DND-41 (cell line): ENCODE data around the gene IGSF1.

Source experiments
- ATAC-seq: fragments of 200-7000 bp; cut with Tn5 transposase; 3 replicates; pipeline ENCODE4 v1.9.1; 2021; ENCODE audit warnings: low read depth; ENCODE audit not compliant: insufficient read depth
- DNase-seq: peaks from one replicate; pipeline ENCODE4 v3.0.0-alpha.2; 2020
- H2AFZ ChIP-seq: 2 replicates; pipeline ENCODE4 v1.6.0; 2012; ENCODE audit warnings: low read depth, low read length
- H3K27ac ChIP-seq: 2 replicates; pipeline ENCODE4 v1.5.1; 2012; ENCODE audit warnings: low read length, inconsistent platforms
- H3K27me3 ChIP-seq: fragments of 200-600 bp; sonication (generic); 2 replicates; pipeline ENCODE4 v1.6.0; 2012; ENCODE audit warnings: low read length, mild to moderate bottlenecking, inconsistent platforms; ENCODE audit not compliant: insufficient read depth, poor library complexity
- H3K36me3 ChIP-seq: 2 replicates; pipeline ENCODE4 v1.5.1; 2012; ENCODE audit warnings: low read length, inconsistent platforms; ENCODE audit not compliant: insufficient read depth
- H3K4me1 ChIP-seq: 2 replicates; pipeline ENCODE4 v1.5.1; 2012; ENCODE audit warnings: mild to moderate bottlenecking, low read length; ENCODE audit not compliant: insufficient read depth
- H3K4me2 ChIP-seq: 2 replicates; pipeline ENCODE4 v1.6.0; 2012; ENCODE audit warnings: mild to moderate bottlenecking, moderate library complexity, low read length, inconsistent platforms; ENCODE audit not compliant: insufficient read depth
- H3K4me3 ChIP-seq, 2 experiments: fragments of 200-600 bp in 1 of 2; shearing (Covaris generic) in 1 of 2; 2 replicates each; pipeline ENCODE4 v1.5.1; 2012 to 2016; ENCODE audit warnings: inconsistent platforms in 2 of 2, low read length in 2 of 2, mild to moderate bottlenecking in 2 of 2, low read depth in 1 of 2, moderate library complexity in 1 of 2
- H3K79me2 ChIP-seq: 2 replicates; pipeline ENCODE4 v1.6.0; 2012; ENCODE audit warnings: low read length, inconsistent platforms; ENCODE audit not compliant: insufficient read depth
- H3K9ac ChIP-seq: 2 replicates; pipeline ENCODE4 v1.6.0; 2012; ENCODE audit warnings: low read depth, mild to moderate bottlenecking, inconsistent platforms, low read length, moderate library complexity
- H3K9me3 ChIP-seq: 2 replicates; pipeline ENCODE4 v1.5.1; 2012; ENCODE audit warnings: low read length, moderate library complexity, mild to moderate bottlenecking, inconsistent platforms; ENCODE audit not compliant: insufficient read depth, severe bottlenecking
- H4K20me1 ChIP-seq: 2 replicates; pipeline ENCODE4 v1.6.0; 2012; ENCODE audit warnings: low read length; ENCODE audit not compliant: insufficient read depth
- CTCF ChIP-seq: IDR thresholded peaks from 2 replicates; pipeline ENCODE4 v1.5.1; 2012; ENCODE audit warnings: borderline replicate concordance, low read length, moderate library complexity, mild to moderate bottlenecking; ENCODE audit not compliant: poor library complexity, severe bottlenecking; ENCODE audit errors: extremely low read depth
- EZH2 ChIP-seq: IDR thresholded peaks from 3 replicates; pipeline ENCODE4 v1.6.1; 2012; ENCODE audit warnings: borderline replicate concordance, low read depth, mild to moderate bottlenecking, moderate library complexity, low read length, inconsistent platforms; ENCODE audit not compliant: severe bottlenecking

Gene IGSF1

GRCh38 chrX:131279197-131279596, 9.9 kb downstream of the IGSF1 start:
- Histone ChIP-seq H3K36me3 (no peaks in the 10 kb centered on the region), H3K9me3 (no peaks in the 10 kb centered on the region), H3K4me3 (no peak overlapping the region), H3K9ac (no peak overlapping the region), H3K4me1 (no peaks in the 10 kb centered on the region), H3K27ac (no peak overlapping the region), H3K4me2 (no peak overlapping the region), H3K27me3 (peaks cover 5% of the 10 kb centered on the region), H2AFZ (no peak overlapping the region), H3K79me2 (no peaks in the 10 kb centered on the region), H4K20me1 (no peaks in the 10 kb centered on the region)
- no peak for DNase-seq
- TF ChIP-seq EZH2: no peak
- TF ChIP-seq CTCF: no peak
- ATAC-seq: no peak

GRCh38 chrX:131277543-131278136, 11.5 kb downstream of the IGSF1 start:
- Histone ChIP-seq H4K20me1 (no peaks in the 10 kb centered on the region), H3K79me2 (no peaks in the 10 kb centered on the region), H3K4me2 (no peak overlapping the region), H3K9ac (no peak overlapping the region), H3K27ac (no peak overlapping the region), H3K27me3 (peaks cover 5% of the 10 kb centered on the region), H2AFZ (no peak overlapping the region), H3K9me3 (no peaks in the 10 kb centered on the region), H3K4me3 (no peak overlapping the region), H3K36me3 (no peaks in the 10 kb centered on the region), H3K4me1 (no peaks in the 10 kb centered on the region)
- DNase-seq (no peak), ATAC-seq (no peak)
- TF ChIP-seq CTCF: no peak
- no peak for TF ChIP-seq EZH2

GRCh38 chrX:131273011-131273410, 16.1 kb downstream of the IGSF1 start:
- Histone ChIP-seq H3K9ac (no peak overlapping the region), H4K20me1 (no peaks in the 10 kb centered on the region), H3K4me3 (no peak overlapping the region), H3K79me2 (no peaks in the 10 kb centered on the region), H3K36me3 (no peaks in the 10 kb centered on the region), H2AFZ (no peak overlapping the region), H3K4me2 (no peak overlapping the region), H3K27me3 (no peaks in the 10 kb centered on the region), H3K9me3 (no peaks in the 10 kb centered on the region), H3K27ac (no peak overlapping the region), H3K4me1 (no peaks in the 10 kb centered on the region)
- no peak for ATAC-seq
- DNase-seq: no peak
- TF ChIP-seq CTCF: no peak
- no peak for TF ChIP-seq EZH2

- no peaks in the 10 kb centered on the region for H3K27me3 ChIP-seq
- H2AFZ ChIP-seq: no peak overlapping the region
- ATAC-seq (no peak), DNase-seq (no peak)
- H3K4me2 ChIP-seq: no peak overlapping the region
- no peaks in the 10 kb centered on the region for H3K79me2 ChIP-seq
- H3K4me3 ChIP-seq: no peak overlapping the region
- no peak for TF ChIP-seq CTCF
- no peak for TF ChIP-seq EZH2
- no peaks in the 10 kb centered on the region for H3K9me3 ChIP-seq
- no peak overlapping the region for H3K9ac ChIP-seq
- no peaks in the 10 kb centered on the region for H3K36me3 ChIP-seq
- no peak overlapping the region for H3K27ac ChIP-seq
- H4K20me1 ChIP-seq: no peaks in the 10 kb centered on the region
- H3K4me1 ChIP-seq: no peaks in the 10 kb centered on the region
Measured at GRCh38 chrX:131271826-131272225, 17.3 kb downstream of the IGSF1 start.
